Measurements from ENCODE around the gene UBXN6.

DNA sequence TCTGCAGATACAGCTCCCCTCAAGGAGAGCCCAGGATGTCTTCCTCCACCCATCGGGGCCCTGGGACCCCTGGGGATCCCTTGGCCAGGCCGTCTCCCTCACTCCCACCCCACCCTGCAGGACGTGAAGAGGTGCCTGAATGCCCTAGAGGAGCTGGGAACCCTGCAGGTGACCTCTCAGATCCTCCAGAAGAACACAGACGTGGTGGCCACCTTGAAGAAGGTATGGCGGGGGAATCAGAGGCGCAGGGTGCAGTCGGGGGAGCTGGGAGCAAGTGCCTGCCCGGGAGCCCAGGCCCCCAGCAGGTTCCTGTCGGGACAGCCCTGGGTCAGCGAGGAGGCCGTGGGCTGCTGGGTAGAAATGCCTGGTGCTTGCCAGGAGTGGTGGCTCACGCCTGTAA, 41.1 kb upstream of the UBXN6 start:
- TF ChIP-seq KDM1A (IDR thresholded peaks at IDR 0.05; ENCODE audit: low read depth) (no peak), JUN (IDR thresholded peaks at IDR 0.05) (no peak), POLR2A (IDR thresholded peaks at IDR 0.05; ENCODE audit: low read length) (no peak), CEBPB (IDR thresholded peaks at IDR 0.05) (no peak)
- TF ChIP-seq, protein P1, sequence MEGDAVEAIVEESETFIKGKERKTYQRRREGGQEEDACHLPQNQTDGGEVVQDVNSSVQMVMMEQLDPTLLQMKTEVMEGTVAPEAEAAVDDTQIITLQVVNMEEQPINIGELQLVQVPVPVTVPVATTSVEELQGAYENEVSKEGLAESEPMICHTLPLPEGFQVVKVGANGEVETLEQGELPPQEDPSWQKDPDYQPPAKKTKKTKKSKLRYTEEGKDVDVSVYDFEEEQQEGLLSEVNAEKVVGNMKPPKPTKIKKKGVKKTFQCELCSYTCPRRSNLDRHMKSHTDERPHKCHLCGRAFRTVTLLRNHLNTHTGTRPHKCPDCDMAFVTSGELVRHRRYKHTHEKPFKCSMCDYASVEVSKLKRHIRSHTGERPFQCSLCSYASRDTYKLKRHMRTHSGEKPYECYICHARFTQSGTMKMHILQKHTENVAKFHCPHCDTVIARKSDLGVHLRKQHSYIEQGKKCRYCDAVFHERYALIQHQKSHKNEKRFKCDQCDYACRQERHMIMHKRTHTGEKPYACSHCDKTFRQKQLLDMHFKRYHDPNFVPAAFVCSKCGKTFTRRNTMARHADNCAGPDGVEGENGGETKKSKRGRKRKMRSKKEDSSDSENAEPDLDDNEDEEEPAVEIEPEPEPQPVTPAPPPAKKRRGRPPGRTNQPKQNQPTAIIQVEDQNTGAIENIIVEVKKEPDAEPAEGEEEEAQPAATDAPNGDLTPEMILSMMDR (IDR thresholded peaks at IDR 0.05) = no peak
